HG02852 (cell line): ENCODE measurements around the gene AMOTL2.

ENCODE experiments used
- ATAC-seq: cut with Tn5 transposase; IDR thresholded peaks from one replicate; pipeline ENCODE4 v1.9.1; 2021; ENCODE audit warnings: mild to moderate bottlenecking, moderate library complexity; ENCODE audit not compliant: unreplicated experiment

AMOTL2 gene

DNA sequence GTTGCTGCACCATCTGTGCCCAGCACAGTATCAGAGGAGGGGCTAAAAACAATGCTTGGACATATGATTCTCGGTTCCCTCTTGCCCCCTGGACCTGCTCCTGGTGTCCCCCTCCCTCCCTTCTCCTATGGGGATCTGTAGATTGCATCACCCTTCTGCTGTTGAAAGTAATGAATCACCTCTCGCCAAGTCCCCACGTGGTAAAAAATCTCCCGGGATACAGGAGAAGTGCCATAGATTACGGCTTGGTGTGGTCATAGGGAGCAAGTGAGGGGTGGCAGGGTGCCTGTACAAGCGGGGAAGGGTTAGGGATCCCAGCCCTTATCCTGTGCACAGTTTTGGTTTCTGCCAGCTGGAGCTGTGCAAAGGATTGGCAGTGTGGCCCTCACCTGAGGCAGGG, 37.7 kb downstream of the AMOTL2 start:
- ATAC-seq = no peak

DNA sequence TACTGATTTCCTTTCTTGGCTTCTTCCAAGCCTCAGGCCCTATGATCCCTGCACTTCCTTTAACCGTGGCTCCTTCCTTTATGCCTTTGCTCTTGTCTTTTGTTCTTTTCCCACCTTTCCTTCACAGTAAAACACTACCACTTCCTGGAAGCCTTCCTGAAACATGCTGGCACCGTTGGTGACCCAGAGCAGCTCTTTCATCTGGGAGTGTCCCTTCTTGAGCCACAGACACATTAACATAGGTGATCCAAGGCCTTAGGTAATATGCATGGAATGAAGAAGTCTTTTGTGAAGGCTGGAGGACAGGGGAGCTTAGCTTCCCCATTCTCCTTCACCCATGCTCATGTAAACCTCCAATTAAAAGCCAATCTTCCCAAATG, 39.4 kb downstream of the AMOTL2 start:
- ATAC-seq = no peak

- ATAC-seq = no peak
These were observed 39.9 kb downstream of the AMOTL2 start for GRCh38 chr3:134334231-134334900.

DNA sequence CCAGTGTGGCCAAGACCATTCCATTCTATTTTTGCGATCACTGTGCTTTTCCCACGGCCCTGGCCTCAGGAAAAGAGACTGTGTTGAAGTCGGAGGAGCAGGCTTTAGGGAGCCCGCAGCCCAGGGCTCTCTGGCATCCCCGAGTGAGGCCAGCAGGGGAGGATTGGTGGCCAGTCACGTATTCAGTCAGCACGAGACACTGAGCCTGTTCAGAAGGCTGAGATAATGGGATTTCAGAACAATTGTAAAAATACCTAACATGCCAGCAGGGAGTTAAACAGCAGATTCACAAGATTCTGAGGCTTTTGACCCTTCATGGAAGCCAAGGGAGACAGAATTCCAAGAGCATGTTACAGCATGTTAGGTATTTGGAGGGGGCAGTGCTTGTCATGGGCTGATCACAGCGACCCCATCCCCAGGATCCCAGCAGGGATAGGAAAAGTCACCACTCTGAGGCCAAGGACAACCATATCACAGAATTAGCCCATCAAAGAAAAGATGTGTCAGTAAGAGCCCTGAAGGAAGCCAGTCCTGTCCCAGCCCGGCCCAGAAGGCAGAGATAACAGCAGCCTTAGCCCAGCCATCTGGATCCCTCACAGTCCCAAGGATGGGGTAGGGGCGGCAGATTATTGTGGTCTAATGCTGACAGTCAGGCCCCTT, 40.6 kb downstream of the AMOTL2 start:
- no peak for ATAC-seq

GRCh38 chr3:134332344-134332743, 41.9 kb downstream of the AMOTL2 start:
- no peak for ATAC-seq

GRCh38 chr3:134331811-134332199, 42.4 kb downstream of the AMOTL2 start:
- no peak for ATAC-seq

GRCh38 chr3:134330883-134331810, 43.1 kb downstream of the AMOTL2 start:
- ATAC-seq = no peak

- ATAC-seq = no peak
These were observed 45.4 kb downstream of the AMOTL2 start for GRCh38 chr3:134328846-134329245.

GRCh38 chr3:134328147-134328591, 46.1 kb downstream of the AMOTL2 start:
- no peak for ATAC-seq

- ATAC-seq = no peak
These were observed 46.7 kb downstream of the AMOTL2 start for GRCh38 chr3:134327594-134327975.

DNA sequence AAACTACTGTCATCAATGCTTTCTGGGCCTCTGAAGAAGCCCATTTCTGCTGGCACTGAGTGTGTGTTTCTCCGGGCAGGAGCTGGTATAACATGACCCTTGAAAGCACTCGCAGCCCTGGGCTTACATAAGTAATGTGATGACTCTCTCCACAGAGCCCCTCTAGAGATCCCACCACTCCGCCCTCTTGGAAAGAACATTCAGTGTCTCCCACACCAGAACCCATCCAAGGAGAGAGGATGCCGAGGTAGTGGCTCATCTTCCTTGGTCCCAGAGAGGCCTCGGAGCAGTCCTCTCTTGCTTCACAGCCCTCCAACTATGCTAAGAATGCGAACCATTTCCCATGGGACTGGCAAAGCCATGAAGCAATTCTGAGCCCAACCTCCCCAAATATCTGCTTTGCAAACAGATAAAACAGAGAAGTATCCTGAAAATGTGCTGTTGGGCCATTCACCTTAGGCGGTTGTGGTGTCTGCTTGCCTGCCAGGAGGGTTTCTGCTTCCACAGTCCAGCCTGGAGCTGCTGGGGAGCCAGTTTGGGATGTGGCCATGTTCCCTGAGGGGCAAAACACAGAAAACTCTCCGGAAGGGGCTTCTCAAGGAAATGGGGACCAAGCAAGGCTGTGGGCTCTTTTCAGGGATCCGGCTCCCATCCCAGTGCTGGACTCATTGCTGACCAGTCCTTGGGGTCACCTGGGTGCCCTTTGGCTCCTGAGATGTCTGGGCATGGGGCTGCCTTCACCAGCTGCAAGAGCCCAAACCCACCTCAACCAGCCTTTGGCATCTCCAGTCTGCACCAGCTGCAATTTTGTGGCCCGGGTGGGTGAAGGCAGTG, 47.3 kb downstream of the AMOTL2 start:
- no peak for ATAC-seq

DNA sequence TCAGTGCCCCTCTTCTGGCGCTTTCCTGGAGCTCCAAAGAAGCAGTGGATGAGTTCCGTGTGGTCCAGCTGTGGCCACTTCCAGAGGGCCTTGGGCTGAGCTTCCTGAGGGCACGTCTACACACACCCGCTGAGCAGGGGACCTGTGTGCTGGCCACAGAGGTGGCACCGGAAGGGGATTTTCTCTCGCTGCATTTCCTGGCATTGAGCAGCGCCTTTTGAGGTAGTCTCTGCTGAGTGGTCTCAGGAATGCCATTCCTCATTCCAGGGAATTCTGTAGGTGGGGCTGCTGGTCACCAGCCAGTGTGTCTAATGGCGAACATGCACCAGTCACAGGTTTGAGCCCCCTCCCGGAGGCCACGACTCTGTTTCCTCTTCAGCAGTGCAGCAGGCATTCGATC, 48.1 kb downstream of the AMOTL2 start:
- ATAC-seq = no peak

- no peak for ATAC-seq
These were observed 48.5 kb downstream of the AMOTL2 start for GRCh38 chr3:134325706-134326105.

DNA sequence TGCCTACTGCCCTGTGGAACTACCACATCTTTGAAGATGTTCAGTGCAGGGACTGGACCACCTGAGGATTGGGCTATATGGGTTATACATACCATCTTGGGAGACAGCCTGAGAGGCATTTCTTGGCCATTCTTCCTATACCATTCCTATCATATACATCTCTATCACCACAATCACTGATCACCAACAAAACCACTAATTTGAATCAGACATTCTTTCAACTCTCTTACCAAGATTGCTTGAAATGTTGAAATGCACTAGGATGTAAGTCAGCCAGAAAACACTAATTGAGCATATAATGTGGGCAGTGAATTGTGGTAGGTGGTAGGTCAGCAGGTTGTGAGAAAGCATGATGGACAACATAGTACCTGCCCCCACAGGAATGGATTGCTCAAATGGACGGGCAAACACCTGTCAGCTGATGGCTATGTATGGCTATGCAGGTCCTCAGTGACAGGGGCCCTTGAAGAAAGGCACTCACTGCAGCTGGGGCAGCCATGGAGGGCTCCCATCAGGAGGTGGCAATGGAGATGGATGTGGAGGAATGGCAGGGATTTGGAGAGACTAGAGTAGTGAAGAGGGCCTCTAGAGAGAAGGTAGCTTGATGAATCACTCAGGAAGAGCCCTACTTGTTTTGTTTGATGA, 49.1 kb downstream of the AMOTL2 start:
- no peak for ATAC-seq

GRCh38 chr3:134323966-134324962, 50.0 kb downstream of the AMOTL2 start:
- no peak for ATAC-seq

GRCh38 chr3:134322286-134322685, 52.0 kb downstream of the AMOTL2 start:
- ATAC-seq = no peak

GRCh38 chr3:134320749-134321148, 53.5 kb downstream of the AMOTL2 start:
- no peak for ATAC-seq

GRCh38 chr3:134319931-134320330, 54.3 kb downstream of the AMOTL2 start:
- ATAC-seq = no peak

GRCh38 chr3:134318166-134318565, 56.1 kb downstream of the AMOTL2 start:
- ATAC-seq = no peak
